A549 (cell line): ENCODE data around the gene SSR1. TPM values are rescaled to one million over a fixed set of nuclear protein-coding genes. Genes with fewer than 3 reads are reported as not detected.

ENCODE experiments used
- ATAC-seq, 2 experiments: fragments of 200-7000 bp in 1 of 2; fragments of >200 bp in 1 of 2; cut with Nextera tagmentation in 1 of 2; cut with Tn5 transposase in 1 of 2; 3 replicates each; pipeline versions ENCODE4 v1.8.0 to v1.9.1; 2018 to 2020; ENCODE audit warnings: mild to moderate bottlenecking in 1 of 2, moderate library complexity in 1 of 2
- CTCF ChIA-PET: fragments of 300-600 bp; sonication (Branson Sonifier 250); formaldehyde crosslinking; extraction: SDS; loops from one replicate; lab custom pipeline; 2021; ENCODE audit warnings: antibody characterized with exemption, inconsistent platforms; lab: Yijun Ruan, JAX
- POLR2A ChIA-PET: fragments of 350-600 bp; formaldehyde crosslinking; extraction: SDS; loops from one replicate; lab custom pipeline; 2021; ENCODE audit warnings: antibody characterized with exemption, inconsistent platforms; lab: Yijun Ruan, JAX
- DNase-seq, 2 experiments: peaks; one replicate each; pipeline versions ENCODE4 v3.0.0 to v3.0.0-alpha.2; 2011 to 2016; ENCODE audit warnings: low read depth in 1 of 2, low spot score in 1 of 2
- FAIRE-seq: peaks from 2 replicates; lab custom pipeline; 2011; peaks lifted over from hg19 to GRCh38; lab: Jason Lieb, UNC
- H3K27ac ChIP-seq, 2 experiments: fragments of >200 bp; sonication (Bioruptor Twin); formaldehyde crosslinking; 3 replicates each; pipeline ENCODE4 v1.5.1; 2016 to 2017
- H3K4me1 ChIP-seq: fragments of >200 bp; sonication (Bioruptor Twin); formaldehyde crosslinking; 3 replicates; pipeline ENCODE4 v1.6.1; 2016
- H3K4me2 ChIP-seq: fragments of >200 bp; sonication (Bioruptor Twin); formaldehyde crosslinking; 3 replicates; pipeline ENCODE4 v1.6.1; 2016
- H3K4me3 ChIP-seq: fragments of >200 bp; sonication (Bioruptor Twin); formaldehyde crosslinking; 3 replicates; pipeline ENCODE4 v1.5.1; 2016
- H3K9me3 ChIP-seq: fragments of >200 bp; sonication (Bioruptor Twin); formaldehyde crosslinking; 3 replicates; pipeline ENCODE4 v1.6.1; 2016
- BHLHE40 ChIP-seq: IDR thresholded peaks from 2 replicates; pipeline ENCODE4 v1.6.1; 2012; ENCODE audit warnings: low read depth, low read length, inconsistent platforms
- EHMT2 ChIP-seq: fragments of 200-600 bp; sonication (generic); IDR thresholded peaks from 2 replicates; pipeline ENCODE4 v1.6.1; 2016; ENCODE audit warnings: antibody characterized with exemption, low read depth, mild to moderate bottlenecking, moderate library complexity
- EP300 ChIP-seq, 2 experiments: fragments of >200 bp; sonication (Bioruptor Twin); formaldehyde crosslinking; IDR thresholded peaks; 2 replicates in 1 of 2; 3 replicates in 1 of 2; pipeline ENCODE4 v1.6.1; 2016 to 2017
- GATA3 ChIP-seq: IDR thresholded peaks from 2 replicates; pipeline ENCODE4 v1.6.1; 2012; ENCODE audit warnings: borderline replicate concordance
- HEYL ChIP-seq: fragments of 250-450 bp; sonication (Bioruptor Pico); IDR thresholded peaks from 2 replicates; pipeline ENCODE4 v1.8.0; 2021; ENCODE audit warnings: mild to moderate bottlenecking, moderate library complexity
- HOXA7 ChIP-seq: fragments of 250-450 bp; sonication (Bioruptor Pico); IDR thresholded peaks from 2 replicates; pipeline ENCODE4 v1.5.0; 2020; ENCODE audit warnings: mild to moderate bottlenecking, moderate library complexity
- NFE2L2 ChIP-seq: fragments of 150-350 bp; conservative IDR thresholded peaks from 2 replicates; pipeline ENCODE4 v1.6.1; 2014; ENCODE audit warnings: low read length
- PHF8 ChIP-seq: fragments of 200-600 bp; sonication (generic); IDR thresholded peaks from 2 replicates; pipeline ENCODE4 v1.6.1; 2016; ENCODE audit warnings: low read depth, mild to moderate bottlenecking, antibody characterized with exemption, moderate library complexity, borderline replicate concordance
- POLR2A ChIP-seq: IDR thresholded peaks from 2 replicates; pipeline ENCODE4 v1.6.1; 2012; ENCODE audit warnings: mild to moderate bottlenecking, low read length
- POLR2AphosphoS2 ChIP-seq: conservative IDR thresholded peaks from 2 replicates; pipeline ENCODE4 v1.6.1; 2012; ENCODE audit warnings: low read length, improper control_type of control experiment, inconsistent platforms
- RAD21 ChIP-seq, 2 experiments: fragments of >200 bp in 1 of 2; sonication (Bioruptor Twin) in 1 of 2; formaldehyde crosslinking in 1 of 2; IDR thresholded peaks in 1 of 2; conservative IDR thresholded peaks in 1 of 2; 2 replicates in 1 of 2; 3 replicates in 1 of 2; pipeline ENCODE4 v1.6.1; 2012 to 2018; ENCODE audit warnings: inconsistent platforms in 1 of 2
- RFX5 ChIP-seq: fragments of 450-650 bp; IDR thresholded peaks from 2 replicates; pipeline ENCODE4 v1.7.1; 2014; ENCODE audit warnings: antibody characterized with exemption, mild to moderate bottlenecking, moderate library complexity
- SMC3 ChIP-seq: fragments of >200 bp; sonication (Bioruptor Twin); formaldehyde crosslinking; IDR thresholded peaks from 3 replicates; pipeline ENCODE4 v1.6.1; 2018; ENCODE audit warnings: inconsistent platforms
- SREBF2 ChIP-seq: fragments of 450-650 bp; IDR thresholded peaks from 2 replicates; pipeline ENCODE4 v1.6.1; 2014; ENCODE audit warnings: mild to moderate bottlenecking, moderate library complexity
- TFCP2L1 ChIP-seq: fragments of 250-450 bp; sonication (Bioruptor Pico); IDR thresholded peaks from 2 replicates; pipeline ENCODE4 v1.5.0; 2021; ENCODE audit warnings: mild to moderate bottlenecking
- ZFP36 ChIP-seq: fragments of 450-650 bp; IDR thresholded peaks from 2 replicates; pipeline ENCODE4 v1.6.1; 2014; ENCODE audit warnings: borderline replicate concordance; ENCODE audit not compliant: partially characterized antibody
- WGBS: methylation state at CpG from one replicate; pipeline ENCODE4 v1.1.6; 2017; ENCODE audit errors: missing lambda C conversion rate; 5-methylcytosine and 5-hydroxymethylcytosine counted together
- polyA plus RNA-seq, 4 experiments: library from polyadenylated mRNA; depleted of rRNA in 3 of 4; stranded (reverse); fragments of >200 nt; fragmentation: RNase III in 1 of 4; extraction: RNeasy Plus Mini Kit Qiagen cat#74134 plus additional on column Dnase treatment in 1 of 4; gene quantifications; 2 replicates in 3 of 4; 3 replicates in 1 of 4; pipeline ENCODE4 v1.2.3, GENCODE V29; 2011 to 2017
- TF ChIP-seq, protein P1 (sequence below): fragments of 450-650 bp; IDR thresholded peaks from 2 replicates; pipeline ENCODE4 v1.6.1; 2014; ENCODE audit warnings: antibody characterized with exemption
- TF ChIP-seq, protein P2 (sequence below): IDR thresholded peaks from 2 replicates; pipeline ENCODE4 v1.6.1; 2012
- TF ChIP-seq, protein P3 (sequence below): fragments of >200 bp; sonication (Bioruptor Twin); formaldehyde crosslinking; IDR thresholded peaks from 3 replicates; pipeline ENCODE4 v1.6.1; 2016
- TF ChIP-seq, protein P4 (sequence below): fragments of 150-350 bp; IDR thresholded peaks from 2 replicates; pipeline ENCODE4 v1.6.1; 2014; ENCODE audit warnings: low read depth, mild to moderate bottlenecking, low read length
- TF ChIP-seq, protein P5 (sequence below): IDR thresholded peaks from 2 replicates; pipeline ENCODE4 v1.6.1; 2012; ENCODE audit warnings: low read depth, borderline replicate concordance
- TF ChIP-seq, protein P6 (sequence below): fragments of >200 bp; sonication (Bioruptor Twin); formaldehyde crosslinking; IDR thresholded peaks from 3 replicates; pipeline ENCODE4 v1.5.1; 2016

Gene SSR1
- polyA plus RNA-seq, 2 of the 4 experiments (the other 2 are of a cell fraction) = 84.8 to 201 TPM

DNA sequence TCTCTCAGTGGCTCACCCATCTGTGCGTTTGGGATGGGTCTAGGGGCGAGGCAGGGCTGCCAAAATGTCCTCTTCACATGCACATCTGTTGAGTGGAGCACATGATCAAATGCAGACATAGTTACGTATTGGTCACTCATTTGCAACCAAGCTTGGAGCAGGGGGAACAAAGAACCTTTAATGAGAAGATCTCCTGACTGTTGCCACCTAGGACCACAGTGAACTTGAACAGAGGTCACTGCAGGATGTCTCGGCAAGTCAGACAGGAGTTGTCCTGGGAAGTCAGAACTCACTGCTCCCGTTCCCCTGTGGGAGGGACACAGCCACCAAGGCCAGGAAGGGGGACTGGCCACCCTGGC lies 73.4 kb downstream of the SSR1 start:
- Histone ChIP-seq H3K4me1 (peaks cover 35% of the 10 kb centered on the region), H3K4me3 (no peak overlapping the region), H3K4me2 (no peak overlapping the region), H3K27ac (no peak overlapping the region)
- ChIA-PET CTCF (interaction anchor here (0.6 to 5.0 kb wide), 17 partner anchors 10 to 1014 kb away, joined by 3 to 24 read pairs (median 6); no protein-coding TSS in a partner anchor), POLR2A (no interaction called here)
- ATAC-seq = no peak
- DNase-seq = no peak
- TF ChIP-seq EP300 (IDR thresholded peaks at IDR 0.05) (no peak), ZFP36 (no peak), EHMT2 (no peak), GATA3 (no peak), HEYL (CRISPR knock-in tag) (no peak), POLR2A (no peak), PHF8 (no peak), RFX5 (no peak), NFE2L2 (no peak), SREBF2 (no peak)
- TF ChIP-seq, protein P1, sequence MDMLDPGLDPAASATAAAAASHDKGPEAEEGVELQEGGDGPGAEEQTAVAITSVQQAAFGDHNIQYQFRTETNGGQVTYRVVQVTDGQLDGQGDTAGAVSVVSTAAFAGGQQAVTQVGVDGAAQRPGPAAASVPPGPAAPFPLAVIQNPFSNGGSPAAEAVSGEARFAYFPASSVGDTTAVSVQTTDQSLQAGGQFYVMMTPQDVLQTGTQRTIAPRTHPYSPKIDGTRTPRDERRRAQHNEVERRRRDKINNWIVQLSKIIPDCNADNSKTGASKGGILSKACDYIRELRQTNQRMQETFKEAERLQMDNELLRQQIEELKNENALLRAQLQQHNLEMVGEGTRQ = no peak
- TF ChIP-seq, protein P2, sequence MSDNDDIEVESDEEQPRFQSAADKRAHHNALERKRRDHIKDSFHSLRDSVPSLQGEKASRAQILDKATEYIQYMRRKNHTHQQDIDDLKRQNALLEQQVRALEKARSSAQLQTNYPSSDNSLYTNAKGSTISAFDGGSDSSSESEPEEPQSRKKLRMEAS = no peak
- TF ChIP-seq, protein P3, sequence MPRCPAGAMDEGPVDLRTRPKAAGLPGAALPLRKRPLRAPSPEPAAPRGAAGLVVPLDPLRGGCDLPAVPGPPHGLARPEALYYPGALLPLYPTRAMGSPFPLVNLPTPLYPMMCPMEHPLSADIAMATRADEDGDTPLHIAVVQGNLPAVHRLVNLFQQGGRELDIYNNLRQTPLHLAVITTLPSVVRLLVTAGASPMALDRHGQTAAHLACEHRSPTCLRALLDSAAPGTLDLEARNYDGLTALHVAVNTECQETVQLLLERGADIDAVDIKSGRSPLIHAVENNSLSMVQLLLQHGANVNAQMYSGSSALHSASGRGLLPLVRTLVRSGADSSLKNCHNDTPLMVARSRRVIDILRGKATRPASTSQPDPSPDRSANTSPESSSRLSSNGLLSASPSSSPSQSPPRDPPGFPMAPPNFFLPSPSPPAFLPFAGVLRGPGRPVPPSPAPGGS = no peak
- TF ChIP-seq, all 56 proteins: peak for 0
- WGBS = 91% methylated on average over 5 of the region's 5 CpGs
- H3K9me3 ChIP-seq = no peaks in the 10 kb centered on the region
- no peak for FAIRE-seq

DNA sequence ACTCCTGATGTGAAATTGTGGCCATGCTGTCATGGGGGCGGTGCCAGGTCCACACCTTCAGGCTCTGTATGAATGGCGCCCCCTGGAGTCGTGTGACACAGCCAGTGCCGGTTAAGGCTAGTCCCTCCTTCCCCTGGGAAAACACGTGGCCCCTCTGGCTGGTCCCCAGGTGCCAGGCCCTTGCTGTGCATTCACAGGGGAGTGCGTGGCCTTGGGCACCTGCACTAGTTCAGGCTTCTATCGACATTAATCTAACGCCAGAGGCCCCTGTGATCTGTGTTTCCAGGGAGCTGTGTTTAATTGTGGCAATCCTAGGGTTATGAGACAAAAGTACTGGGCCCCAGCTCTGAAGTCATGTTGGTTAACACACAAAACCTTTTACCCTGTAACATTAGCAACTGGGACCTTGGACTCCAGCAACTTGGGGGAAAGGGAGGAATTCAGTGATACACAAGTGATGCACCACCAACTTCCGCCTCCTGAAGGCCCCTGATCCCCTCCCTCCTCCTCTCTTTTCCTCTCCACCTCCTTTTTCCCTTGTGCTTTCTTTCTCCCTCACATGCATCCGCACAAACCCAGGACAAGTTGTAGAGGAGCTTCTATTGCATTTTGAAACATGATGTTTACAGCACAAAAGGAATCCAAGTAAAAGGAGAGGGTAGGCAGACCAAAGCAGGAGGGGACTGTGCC lies 74.0 kb downstream of the SSR1 start:
- CTCF ChIA-PET = interaction anchor here (0.6 to 5.0 kb wide), 22 partner anchors 9 to 1013 kb away, joined by 3 to 24 read pairs (median 4); no protein-coding TSS in a partner anchor
- FAIRE-seq = no peak

More for the DNA sequence above, 74.0 kb downstream of the SSR1 start:
- TF ChIP-seq HOXA7 (CRISPR knock-in tag) (no peak), BHLHE40 (no peak), POLR2AphosphoS2 (no peak), SMC3 (peak; percentile 62), RAD21 (conservative IDR thresholded peaks at IDR 0.05 in 1 of 2, IDR thresholded peaks at IDR 0.05 in 1 of 2) (peak; percentile 49 to 64), TFCP2L1 (CRISPR knock-in tag) (no peak)
- TF ChIP-seq, protein P2 = peak; percentile 69
- TF ChIP-seq, protein P4, sequence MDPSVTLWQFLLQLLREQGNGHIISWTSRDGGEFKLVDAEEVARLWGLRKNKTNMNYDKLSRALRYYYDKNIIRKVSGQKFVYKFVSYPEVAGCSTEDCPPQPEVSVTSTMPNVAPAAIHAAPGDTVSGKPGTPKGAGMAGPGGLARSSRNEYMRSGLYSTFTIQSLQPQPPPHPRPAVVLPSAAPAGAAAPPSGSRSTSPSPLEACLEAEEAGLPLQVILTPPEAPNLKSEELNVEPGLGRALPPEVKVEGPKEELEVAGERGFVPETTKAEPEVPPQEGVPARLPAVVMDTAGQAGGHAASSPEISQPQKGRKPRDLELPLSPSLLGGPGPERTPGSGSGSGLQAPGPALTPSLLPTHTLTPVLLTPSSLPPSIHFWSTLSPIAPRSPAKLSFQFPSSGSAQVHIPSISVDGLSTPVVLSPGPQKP = no peak
- TF ChIP-seq, protein P5, sequence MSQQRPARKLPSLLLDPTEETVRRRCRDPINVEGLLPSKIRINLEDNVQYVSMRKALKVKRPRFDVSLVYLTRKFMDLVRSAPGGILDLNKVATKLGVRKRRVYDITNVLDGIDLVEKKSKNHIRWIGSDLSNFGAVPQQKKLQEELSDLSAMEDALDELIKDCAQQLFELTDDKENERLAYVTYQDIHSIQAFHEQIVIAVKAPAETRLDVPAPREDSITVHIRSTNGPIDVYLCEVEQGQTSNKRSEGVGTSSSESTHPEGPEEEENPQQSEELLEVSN = no peak
- TF ChIP-seq, protein P6, sequence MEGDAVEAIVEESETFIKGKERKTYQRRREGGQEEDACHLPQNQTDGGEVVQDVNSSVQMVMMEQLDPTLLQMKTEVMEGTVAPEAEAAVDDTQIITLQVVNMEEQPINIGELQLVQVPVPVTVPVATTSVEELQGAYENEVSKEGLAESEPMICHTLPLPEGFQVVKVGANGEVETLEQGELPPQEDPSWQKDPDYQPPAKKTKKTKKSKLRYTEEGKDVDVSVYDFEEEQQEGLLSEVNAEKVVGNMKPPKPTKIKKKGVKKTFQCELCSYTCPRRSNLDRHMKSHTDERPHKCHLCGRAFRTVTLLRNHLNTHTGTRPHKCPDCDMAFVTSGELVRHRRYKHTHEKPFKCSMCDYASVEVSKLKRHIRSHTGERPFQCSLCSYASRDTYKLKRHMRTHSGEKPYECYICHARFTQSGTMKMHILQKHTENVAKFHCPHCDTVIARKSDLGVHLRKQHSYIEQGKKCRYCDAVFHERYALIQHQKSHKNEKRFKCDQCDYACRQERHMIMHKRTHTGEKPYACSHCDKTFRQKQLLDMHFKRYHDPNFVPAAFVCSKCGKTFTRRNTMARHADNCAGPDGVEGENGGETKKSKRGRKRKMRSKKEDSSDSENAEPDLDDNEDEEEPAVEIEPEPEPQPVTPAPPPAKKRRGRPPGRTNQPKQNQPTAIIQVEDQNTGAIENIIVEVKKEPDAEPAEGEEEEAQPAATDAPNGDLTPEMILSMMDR = peak; percentile 55
- TF ChIP-seq, protein P1 = 0 out of 2 replicates have a peak, but pooled peaks have one; percentile 40
- ATAC-seq (peak; percentile 73 to 88), DNase-seq (peak; percentile 56 to 75)
- 69% methylated on average over 6 of the region's 10 CpGs for WGBS
- Histone ChIP-seq H3K4me2 (no peak overlapping the region), H3K27ac (peak overlapping the region in 1 of 2 experiments; percentile 60; a peak in 2 of 6 replicates), H3K4me1 (peaks cover 35% of the 10 kb centered on the region), H3K9me3 (no peaks in the 10 kb centered on the region), H3K4me3 (no peak overlapping the region)
- POLR2A ChIA-PET = interaction anchor here (0.6 kb wide), 1 partner anchor 487 kb away, joined by 3 read pairs; no protein-coding TSS in a partner anchor
